ENCODE measurements around the gene MBP. TPM values are rescaled to one million over a fixed set of nuclear protein-coding genes. Genes with fewer than 3 reads are reported as not detected.

The MBP gene
- total RNA-seq, 2 experiments from 2014 or later = 13.5 to 28.9 TPM

GRCh38 chr18:76999077-76999476, 133.5 kb downstream of the MBP start:
- ChIA-PET CTCF (ENCODE audit: unreplicated experiment) (no interaction called here), POLR2A (no interaction called here)
- BruUV-seq (replicated peaks) = no TSS peak
- Histone ChIP-seq H4K20me1 (ENCODE audit: insufficient read depth, low read length) (no peaks in the 10 kb centered on the region), H2AFZ (ENCODE audit: low read length) (no peak overlapping the region), H3K36me3 (ENCODE audit: insufficient read depth, low read length) (no peaks in the 10 kb centered on the region), H3K4me3 (ENCODE audit: low read depth, low read length, poor library complexity, severe bottlenecking) (no peak overlapping the region), H3K9me3 (ENCODE audit: low read length) (no peaks in the 10 kb centered on the region), H3K79me2 (ENCODE audit: insufficient read depth, low read depth, low read length) (no peaks in the 10 kb centered on the region), H3K4me1 (ENCODE audit: insufficient read depth, low read length, poor library complexity, severe bottlenecking) (peaks cover 7% of the 10 kb centered on the region), H3K4me2 (ENCODE audit: low read length) (no peak overlapping the region), H3K9me2 (ENCODE audit: insufficient read depth, low read length) (no peaks in the 10 kb centered on the region), H3K27ac (ENCODE audit: low read depth, low read length, poor library complexity, severe bottlenecking) (no peak overlapping the region)
- intact Hi-C loops (cut with micrococcal nuclease; ENCODE audit: unreplicated experiment) = no loop called here
- TF ChIP-seq CTCF (conservative IDR thresholded peaks at IDR 0.05; ENCODE audit: low read length) (no peak), EZH2phosphoT487 (IDR thresholded peaks at IDR 0.05; ENCODE audit: borderline replicate concordance, low read depth, low read length) (no peak)
- DNase-seq (ENCODE audit: low spot score) = no peak

GRCh38 chr18:76997951-76998808, 134.4 kb downstream of the MBP start:
- no peaks in the 10 kb centered on the region for H3K9me3 ChIP-seq (ENCODE audit: low read length)
- no peak overlapping the region for H3K27ac ChIP-seq (ENCODE audit: low read depth, low read length, poor library complexity, severe bottlenecking)
- no peaks in the 10 kb centered on the region for H3K9me2 ChIP-seq (ENCODE audit: insufficient read depth, low read length)
- ChIA-PET POLR2A (no interaction called here), CTCF (ENCODE audit: unreplicated experiment) (no interaction called here)
- no peak for DNase-seq (ENCODE audit: low spot score)
- no peak overlapping the region for H3K4me3 ChIP-seq (ENCODE audit: low read depth, low read length, poor library complexity, severe bottlenecking)
- H3K4me2 ChIP-seq (ENCODE audit: low read length) = no peak overlapping the region
- H2AFZ ChIP-seq (ENCODE audit: low read length) = no peak overlapping the region
- H4K20me1 ChIP-seq (ENCODE audit: insufficient read depth, low read length) = no peaks in the 10 kb centered on the region
- peaks cover 7% of the 10 kb centered on the region for H3K4me1 ChIP-seq (ENCODE audit: insufficient read depth, low read length, poor library complexity, severe bottlenecking)
- TF ChIP-seq EZH2phosphoT487 (IDR thresholded peaks at IDR 0.05; ENCODE audit: borderline replicate concordance, low read depth, low read length) (no peak), CTCF (conservative IDR thresholded peaks at IDR 0.05; ENCODE audit: low read length) (no peak)
- no peaks in the 10 kb centered on the region for H3K36me3 ChIP-seq (ENCODE audit: insufficient read depth, low read length)
- no peaks in the 10 kb centered on the region for H3K79me2 ChIP-seq (ENCODE audit: insufficient read depth, low read depth, low read length)
- no TSS peak for BruUV-seq (replicated peaks)
- intact Hi-C loops (cut with micrococcal nuclease; ENCODE audit: unreplicated experiment) = no loop called here

- no TSS peak for BruUV-seq (replicated peaks)
- intact Hi-C loops (cut with micrococcal nuclease; ENCODE audit: unreplicated experiment) = no loop called here
- DNase-seq (ENCODE audit: low spot score) = no peak
- Histone ChIP-seq H4K20me1 (ENCODE audit: insufficient read depth, low read length) (no peaks in the 10 kb centered on the region), H3K36me3 (ENCODE audit: insufficient read depth, low read length) (no peaks in the 10 kb centered on the region), H3K4me2 (ENCODE audit: low read length) (no peak overlapping the region), H2AFZ (ENCODE audit: low read length) (no peak overlapping the region), H3K9me2 (ENCODE audit: insufficient read depth, low read length) (no peaks in the 10 kb centered on the region), H3K4me1 (ENCODE audit: insufficient read depth, low read length, poor library complexity, severe bottlenecking) (peaks cover 7% of the 10 kb centered on the region), H3K9me3 (ENCODE audit: low read length) (no peaks in the 10 kb centered on the region), H3K79me2 (ENCODE audit: insufficient read depth, low read depth, low read length) (no peaks in the 10 kb centered on the region), H3K27ac (ENCODE audit: low read depth, low read length, poor library complexity, severe bottlenecking) (no peak overlapping the region), H3K4me3 (ENCODE audit: low read depth, low read length, poor library complexity, severe bottlenecking) (no peak overlapping the region)
- TF ChIP-seq EZH2phosphoT487 (IDR thresholded peaks at IDR 0.05; ENCODE audit: borderline replicate concordance, low read depth, low read length) (no peak), CTCF (conservative IDR thresholded peaks at IDR 0.05; ENCODE audit: low read length) (no peak)
- ChIA-PET POLR2A (no interaction called here), CTCF (ENCODE audit: unreplicated experiment) (no interaction called here)
These were observed 136.2 kb downstream of the MBP start for GRCh38 chr18:76996429-76996828.

Data from OCI-LY7 (cell line).